NCI-H2107 treated with DMSO at 0.1 percent for 48 hours (cell line): ENCODE data around the gene PTBP2.
"Not testable (repeated sequence)": the region's sequence is repeated elsewhere in the genome, so short reads cannot be mapped to it uniquely, and the experiment has no call there.

ENCODE experiments used
- DNase-seq: peaks from one replicate; lab custom pipeline; 2025; ENCODE audit not compliant: unreplicated experiment; lab: John Stamatoyannopoulos, UW

PTBP2 gene

GRCh38 chr1:96727860-96728259 lies 6.3 kb downstream of the PTBP2 start:
- DNase-seq, result no peak

DNA sequence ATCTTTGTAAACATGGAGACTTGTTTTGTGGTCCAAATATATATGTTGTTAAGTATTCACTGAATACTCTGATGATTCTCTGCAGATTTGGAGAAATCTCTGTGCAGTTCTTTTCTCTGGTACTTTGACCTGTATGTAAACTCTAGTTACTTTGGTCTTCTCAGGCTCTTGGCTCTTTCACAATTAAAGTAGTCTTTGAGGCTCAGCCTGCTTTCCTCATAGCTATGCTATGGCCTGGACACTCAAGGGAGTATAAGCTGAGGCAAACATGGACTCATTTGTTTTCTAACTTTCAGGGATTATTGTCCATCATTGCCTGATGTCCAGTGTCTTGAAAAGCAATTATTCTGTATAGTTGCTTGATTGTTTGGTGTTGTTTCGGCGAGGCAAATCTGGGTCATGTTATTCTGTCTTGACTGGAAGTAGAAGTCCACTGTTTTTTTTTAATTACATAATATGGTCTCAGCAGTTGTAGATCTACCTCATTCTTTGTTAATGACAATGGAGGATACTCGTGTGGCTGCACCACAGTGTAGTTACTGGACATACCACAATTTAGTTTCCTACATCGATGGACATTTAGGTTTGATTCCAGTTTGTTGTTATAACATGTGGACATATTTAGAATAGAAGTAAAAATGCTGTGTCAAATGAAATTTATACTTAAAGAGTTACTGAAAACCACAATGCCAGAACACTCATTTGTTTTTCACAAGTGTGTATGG lies 9.2 kb downstream of the PTBP2 start:
- DNase-seq, result no peak

DNA sequence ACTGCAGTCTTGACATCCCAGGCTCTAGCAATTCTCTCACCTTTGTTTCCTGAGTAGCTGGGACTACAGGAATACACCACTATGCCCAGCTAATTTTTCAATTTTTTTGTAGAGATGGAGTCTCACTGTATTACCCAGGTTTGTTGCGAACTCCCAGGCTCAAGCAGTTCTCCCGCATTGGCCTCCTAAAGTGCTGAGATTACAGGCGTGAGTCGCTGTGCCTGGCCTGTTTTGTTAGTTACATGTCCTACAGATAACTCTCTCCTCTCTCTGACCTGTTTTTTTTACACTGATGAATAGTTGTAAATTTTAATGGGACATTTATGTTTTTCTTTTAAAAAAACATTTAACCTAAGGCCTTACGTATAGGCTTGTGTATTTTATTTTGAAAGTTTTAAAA lies 19.8 kb downstream of the PTBP2 start:
- no peak for DNase-seq

DNA sequence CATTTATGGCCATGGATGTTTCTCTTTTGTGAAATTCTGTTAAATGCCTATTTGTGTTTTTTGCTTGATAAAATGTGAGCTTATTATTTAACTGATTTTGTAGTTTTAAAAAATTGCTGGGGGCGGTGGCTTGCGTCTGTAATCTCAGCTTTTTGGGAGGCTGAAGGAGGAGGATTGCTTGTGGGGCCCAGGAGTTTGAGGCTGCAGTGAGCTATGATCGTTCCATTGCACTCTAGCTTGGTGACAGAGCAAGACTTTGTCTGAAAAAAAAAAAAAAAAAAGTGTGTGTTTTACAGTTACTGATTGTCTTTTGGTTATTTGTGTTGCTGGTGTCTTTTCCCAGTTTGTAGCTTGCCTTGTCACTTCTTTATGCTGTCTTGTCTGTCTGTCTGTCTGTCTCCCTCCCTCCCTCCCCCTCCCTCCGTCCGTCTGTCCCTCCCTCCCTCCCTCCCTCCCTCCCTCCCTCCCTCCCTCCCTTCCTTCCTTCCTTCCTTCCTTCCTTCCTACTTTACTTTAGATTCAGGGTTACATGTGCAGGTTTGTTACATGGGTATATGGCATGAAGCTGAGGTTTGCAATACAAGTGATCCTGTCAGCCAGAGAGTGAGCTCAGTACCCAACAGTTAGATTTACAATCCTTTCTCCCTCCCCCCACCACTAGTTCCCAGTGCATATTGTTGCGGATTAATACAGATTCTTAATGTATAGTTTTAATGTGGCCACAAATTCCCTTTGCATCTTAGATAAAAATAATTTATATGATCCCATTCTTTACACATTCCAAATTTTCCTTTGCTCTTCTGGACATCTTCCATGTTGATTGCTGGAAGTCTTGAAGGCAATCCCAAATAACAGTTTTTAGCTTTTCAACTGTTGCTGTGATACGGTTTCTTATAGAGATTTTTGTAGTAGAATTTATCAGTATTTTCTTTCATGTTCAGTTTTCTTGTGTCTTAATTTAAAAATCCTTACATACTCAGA lies 25.1 kb downstream of the PTBP2 start:
- DNase-seq, result no peak

DNA sequence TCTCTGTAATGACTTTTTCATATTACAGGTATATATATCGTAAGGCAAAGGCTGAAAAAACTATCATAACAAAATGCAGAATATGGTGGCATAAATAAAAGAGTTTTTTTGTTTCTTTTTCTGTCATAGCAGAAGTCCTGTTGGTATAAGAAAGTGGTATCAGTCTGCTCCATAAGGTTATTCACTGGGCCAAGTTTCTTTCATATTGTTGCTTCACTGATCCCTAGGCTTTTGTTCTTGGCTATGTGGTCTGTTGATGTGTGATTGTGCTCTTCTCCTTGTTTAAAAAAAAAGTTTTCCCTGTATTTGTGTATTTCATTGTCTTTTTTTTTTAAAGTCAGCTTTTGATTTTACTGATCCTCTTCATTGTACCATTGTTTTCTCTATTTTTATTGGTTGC lies 26.0 kb downstream of the PTBP2 start:
- no peak for DNase-seq

GRCh38 chr1:96748078-96748477 lies 26.5 kb downstream of the PTBP2 start:
- no peak for DNase-seq

DNA sequence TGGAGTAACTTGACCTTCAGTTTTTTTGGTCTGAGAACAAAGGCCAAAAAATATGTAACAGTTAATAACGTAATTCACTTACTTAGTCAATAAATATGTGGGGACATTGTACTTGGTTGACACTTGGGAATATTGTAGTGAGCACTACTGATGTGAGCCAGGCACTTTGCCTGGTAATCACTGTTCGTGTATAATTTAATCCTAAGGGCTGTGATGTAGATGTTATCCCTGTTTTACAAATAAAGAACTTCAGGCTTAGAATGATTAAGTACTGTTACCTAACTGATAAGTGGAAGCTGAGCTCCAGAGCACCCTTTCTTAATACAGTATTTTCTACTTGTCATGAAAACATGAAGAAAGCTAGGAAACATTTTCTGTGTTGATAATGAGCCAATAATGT lies 28.0 kb downstream of the PTBP2 start:
- no peak for DNase-seq

GRCh38 chr1:96752394-96752793 lies 30.8 kb downstream of the PTBP2 start:
- no peak for DNase-seq

GRCh38 chr1:96756789-96757188 lies 35.2 kb downstream of the PTBP2 start:
- no peak for DNase-seq

GRCh38 chr1:96762586-96762985 lies 41.0 kb downstream of the PTBP2 start:
- DNase-seq, result not testable (repeated sequence)

DNA sequence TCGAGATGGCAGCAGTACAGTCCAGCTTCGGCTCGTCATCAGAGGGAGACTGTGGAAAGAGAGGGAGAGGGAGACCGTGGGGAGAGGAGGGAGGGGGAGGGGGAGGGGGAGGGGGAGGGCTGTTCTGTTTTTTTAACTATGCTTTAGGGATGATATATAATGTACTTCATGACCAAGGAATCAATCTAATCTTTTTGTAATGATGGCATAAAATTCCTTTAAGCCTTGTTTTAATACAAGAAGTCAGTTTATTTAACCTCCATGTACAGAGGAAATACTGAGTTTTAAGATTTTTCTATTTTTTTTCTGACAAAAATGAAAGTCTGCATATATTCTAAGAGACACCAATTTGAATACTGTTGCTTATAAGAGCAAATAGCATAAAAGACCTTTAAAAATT lies 41.9 kb downstream of the PTBP2 start:
- no peak for DNase-seq

DNA sequence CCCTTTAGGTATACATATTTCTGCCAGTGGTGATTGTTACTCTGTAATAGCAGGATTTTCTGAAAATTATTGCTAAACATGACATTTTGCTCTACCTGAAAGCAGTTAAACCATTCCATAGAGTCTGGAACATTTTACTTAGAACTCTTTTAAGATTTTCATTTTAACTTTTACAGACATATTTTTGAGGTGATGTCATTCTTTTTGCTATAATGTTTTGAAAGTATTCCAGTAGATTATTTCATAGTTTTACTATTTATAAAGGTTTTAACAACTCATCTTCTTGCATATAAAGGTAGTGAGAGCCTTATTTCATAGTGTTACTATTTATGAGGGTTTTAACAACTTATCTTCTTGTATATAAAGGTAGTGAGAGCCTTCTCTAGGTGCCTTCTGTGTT lies 42.9 kb downstream of the PTBP2 start:
- DNase-seq, result no peak

DNA sequence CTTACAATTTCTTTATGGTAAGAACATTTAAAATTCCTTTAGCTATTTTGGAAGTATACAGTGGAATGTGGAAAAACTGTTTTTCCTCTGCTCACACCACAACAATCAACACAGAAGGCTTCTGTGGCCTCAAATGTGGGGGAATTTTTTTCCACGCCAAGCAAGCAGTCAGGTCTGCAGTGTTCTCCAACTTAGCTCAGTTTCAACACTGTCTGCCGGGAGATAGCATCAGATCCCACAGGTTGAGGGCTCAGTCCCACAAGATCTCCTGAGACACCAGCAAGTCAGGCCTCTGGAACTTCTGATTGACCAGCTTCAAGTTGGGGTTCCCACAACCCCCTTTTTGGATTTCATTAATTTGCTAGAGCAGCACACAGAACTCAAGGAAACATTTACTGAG lies 50.3 kb downstream of the PTBP2 start:
- DNase-seq, result no peak

DNA sequence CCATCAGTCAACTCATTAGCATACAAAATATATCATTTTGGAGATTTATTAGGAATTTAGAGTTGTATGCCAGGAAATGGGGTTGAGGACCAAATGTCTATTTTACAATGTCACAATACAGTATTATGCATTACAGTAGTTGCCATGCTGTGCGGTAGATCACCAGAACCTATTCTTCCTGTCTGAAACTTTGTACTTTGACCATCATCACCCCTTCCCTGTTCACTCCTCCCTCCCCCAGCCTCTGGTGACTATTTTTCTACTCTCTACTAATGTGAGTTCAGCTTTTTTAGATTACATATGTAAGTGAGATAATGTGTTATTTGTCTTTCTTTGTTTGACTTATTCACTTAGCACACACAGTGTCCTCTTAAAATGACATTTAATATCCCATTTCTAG lies 50.8 kb downstream of the PTBP2 start:
- no peak for DNase-seq

GRCh38 chr1:96772972-96773371 lies 51.4 kb downstream of the PTBP2 start:
- DNase-seq, result no peak

GRCh38 chr1:96782206-96782605 lies 60.6 kb downstream of the PTBP2 start:
- DNase-seq, result no peak

DNA sequence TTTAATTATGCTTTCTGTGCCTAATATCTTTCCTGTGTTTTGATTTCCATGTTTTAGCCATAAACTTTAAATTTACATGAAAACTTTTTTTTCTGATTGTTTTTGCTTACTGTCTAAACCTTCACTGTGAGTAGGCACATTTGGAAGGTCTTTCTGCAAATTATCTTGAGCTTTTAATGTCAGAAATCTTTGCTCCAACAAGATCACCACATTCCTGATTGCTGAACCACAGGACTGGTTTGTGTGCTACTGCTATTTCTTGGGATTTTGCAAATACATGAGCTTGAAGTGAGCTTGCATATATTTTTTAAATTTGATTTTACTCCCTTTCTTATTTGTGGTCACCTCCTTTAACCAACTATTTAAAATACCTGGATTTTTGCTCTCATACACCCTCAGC lies 61.3 kb downstream of the PTBP2 start:
- DNase-seq, result no peak

- DNase-seq, result no peak
Observed at GRCh38 chr1:96790599-96790998, 69.0 kb downstream of the PTBP2 start.

GRCh38 chr1:96792220-96792619 lies 70.6 kb downstream of the PTBP2 start:
- no peak for DNase-seq

DNA sequence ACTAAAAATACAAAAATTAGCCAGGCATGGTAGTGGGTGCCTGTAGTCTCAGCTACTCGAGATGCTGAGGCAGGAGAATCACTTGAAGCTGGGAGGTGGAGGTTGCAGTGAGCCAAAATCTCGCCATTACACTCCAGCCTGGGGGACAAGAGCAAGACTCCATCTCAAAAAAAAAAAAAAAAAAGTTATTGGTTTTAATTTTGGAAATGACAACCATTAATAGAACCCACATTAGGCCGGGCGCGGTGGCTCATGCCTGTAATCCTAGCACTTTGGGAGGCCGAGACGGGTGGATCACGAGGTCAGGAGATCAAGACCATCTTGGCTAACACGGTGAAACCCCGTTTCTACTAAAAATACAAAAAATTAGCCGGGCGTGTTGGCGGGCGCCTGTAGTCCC lies 80.1 kb downstream of the PTBP2 start:
- DNase-seq, result not testable (repeated sequence)

- no peak for DNase-seq
Observed at GRCh38 chr1:96804648-96805047, 83.1 kb downstream of the PTBP2 start.

GRCh38 chr1:96808191-96808590 lies 86.6 kb downstream of the PTBP2 start:
- DNase-seq, result no peak
